ENCODE data around the gene TREML1.
"Not testable (repeated sequence)": the region's sequence is repeated elsewhere in the genome, so short reads cannot be mapped to it uniquely, and the experiment has no call there.

TREML1 gene, protein sequence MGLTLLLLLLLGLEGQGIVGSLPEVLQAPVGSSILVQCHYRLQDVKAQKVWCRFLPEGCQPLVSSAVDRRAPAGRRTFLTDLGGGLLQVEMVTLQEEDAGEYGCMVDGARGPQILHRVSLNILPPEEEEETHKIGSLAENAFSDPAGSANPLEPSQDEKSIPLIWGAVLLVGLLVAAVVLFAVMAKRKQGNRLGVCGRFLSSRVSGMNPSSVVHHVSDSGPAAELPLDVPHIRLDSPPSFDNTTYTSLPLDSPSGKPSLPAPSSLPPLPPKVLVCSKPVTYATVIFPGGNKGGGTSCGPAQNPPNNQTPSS

DNA sequence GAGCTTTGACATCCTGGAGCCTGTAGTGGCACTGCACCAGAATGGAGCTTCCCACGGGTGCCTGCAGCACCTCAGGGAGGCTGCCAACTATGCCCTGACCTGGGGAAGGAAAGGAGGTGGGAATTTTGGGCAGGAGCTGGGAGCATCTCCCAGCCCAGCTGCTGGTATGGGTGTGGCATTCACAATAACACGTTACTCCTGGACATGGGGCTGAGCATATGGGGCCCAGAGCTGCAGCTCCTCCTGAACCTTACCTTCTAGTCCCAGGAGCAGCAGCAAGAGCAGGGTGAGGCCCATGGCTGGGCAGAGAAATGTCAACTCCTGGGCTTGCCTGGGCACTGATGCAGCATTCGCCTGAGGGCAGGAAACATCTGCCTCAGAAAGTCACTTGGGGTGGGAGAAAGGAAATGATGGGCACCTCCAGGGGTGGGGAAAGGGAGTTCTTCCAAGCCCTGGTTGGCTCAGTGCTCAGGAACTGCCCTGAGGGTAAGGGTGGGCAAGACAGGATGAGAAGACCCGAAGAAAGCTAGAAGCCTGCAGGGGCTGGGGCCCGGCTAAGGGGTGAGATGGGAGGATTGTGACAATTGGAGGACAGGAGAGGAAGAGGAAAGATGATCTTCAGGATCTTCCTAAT is at the start of gene TREML1:
TREML1 (minus strand) TSS at position 356 of the 634 bp plus-strand sequence; CDS start at position 297, 59 bp downstream.
- DNase-seq = no peak

DNA sequence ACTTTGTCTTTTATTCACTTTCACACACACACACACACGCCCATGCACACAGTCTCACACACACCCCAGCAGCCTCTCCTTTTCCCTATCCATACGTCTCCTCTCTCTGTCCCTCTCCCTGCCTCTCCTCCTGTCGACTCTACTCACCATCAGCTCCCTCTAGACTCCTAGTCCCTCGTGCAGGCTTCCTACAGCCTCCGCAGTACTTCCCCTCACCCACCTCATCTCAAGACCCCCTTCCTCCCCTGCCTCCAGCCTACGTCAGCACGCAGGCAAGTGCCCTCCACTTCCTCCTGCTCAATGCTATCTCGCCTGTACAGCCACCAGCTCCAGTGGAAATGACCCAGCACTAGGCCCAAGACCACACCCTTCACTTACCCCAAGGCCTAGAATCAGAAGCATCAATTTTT is 47.6 kb upstream of the TREML1 start:
- DNase-seq = no peak

DNA sequence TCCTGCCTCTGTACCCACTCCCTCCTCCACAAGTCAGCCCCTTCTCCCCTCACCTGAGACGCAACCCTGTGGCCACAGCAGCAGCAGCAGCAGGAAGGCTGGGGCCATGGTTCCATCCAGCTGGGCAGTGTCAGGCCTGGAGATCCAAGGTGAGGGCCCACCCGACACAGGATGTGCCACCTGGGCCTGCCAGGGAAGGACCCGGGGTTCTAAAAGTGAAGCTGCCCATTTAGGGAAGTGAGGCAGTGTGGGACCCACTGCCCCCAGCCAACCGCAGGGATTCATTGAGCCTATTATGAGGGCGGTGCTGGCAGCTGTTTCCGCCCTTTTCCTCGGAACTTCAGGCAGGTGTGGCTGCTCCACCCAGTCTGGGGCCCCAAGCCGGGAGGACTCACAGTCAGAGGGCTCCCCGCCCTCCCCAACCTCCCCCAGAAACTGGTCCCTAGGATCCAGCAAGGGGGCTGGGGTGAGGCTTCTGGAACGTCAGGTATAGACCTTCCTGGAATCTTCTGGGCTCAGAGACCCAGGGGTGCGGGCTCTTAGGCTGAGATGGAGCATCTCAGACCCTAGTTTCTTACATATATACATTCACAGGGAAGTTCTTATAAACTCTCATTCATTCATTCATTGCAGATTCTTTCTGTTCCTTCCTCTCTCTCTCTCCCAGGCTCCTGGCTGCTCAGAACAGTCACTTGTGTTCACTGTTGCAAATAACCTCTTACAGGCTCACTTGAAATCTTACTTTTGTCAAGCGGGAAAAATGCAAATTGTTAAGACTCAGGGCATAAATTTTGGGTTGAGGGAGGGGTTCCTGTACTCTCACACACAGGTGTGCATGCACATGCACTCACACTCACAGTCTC is 47.0 kb upstream of the TREML1 start, which contains the start of gene TREML2:
TREML2 (minus strand) TSS at position 249 of the 863 bp plus-strand sequence; CDS start at position 108, 141 bp downstream.
- no peak for DNase-seq

DNA sequence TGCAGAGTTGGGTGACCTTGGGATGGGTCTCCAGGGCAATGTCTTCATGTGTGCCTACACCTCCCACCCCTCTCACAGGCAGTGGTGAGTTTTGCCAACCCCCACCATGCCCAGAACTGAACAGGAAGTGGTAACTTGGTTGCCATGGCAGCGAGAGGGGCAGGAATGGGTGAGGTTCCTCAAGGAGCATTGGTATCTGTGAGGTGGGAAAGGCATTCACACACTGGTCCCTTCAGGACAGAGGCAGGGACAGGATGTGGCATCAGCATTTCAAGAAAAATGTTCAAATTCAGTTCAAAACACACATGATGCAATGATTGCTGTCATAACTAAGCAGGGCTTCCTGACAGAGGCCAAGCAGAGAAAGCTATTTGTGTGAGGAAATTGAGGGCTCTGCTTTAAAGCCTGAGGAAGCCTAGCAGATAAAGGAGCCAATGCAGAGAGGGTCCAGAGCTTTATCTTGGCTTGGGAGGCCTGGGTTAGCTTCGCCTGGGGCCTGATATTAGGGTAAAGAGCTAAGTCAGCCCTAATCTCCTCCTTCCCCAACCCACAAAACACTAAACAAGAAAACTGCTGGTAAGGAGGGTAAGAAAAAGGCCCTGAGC is 46.3 kb upstream of the TREML1 start:
- no peak for DNase-seq

DNA sequence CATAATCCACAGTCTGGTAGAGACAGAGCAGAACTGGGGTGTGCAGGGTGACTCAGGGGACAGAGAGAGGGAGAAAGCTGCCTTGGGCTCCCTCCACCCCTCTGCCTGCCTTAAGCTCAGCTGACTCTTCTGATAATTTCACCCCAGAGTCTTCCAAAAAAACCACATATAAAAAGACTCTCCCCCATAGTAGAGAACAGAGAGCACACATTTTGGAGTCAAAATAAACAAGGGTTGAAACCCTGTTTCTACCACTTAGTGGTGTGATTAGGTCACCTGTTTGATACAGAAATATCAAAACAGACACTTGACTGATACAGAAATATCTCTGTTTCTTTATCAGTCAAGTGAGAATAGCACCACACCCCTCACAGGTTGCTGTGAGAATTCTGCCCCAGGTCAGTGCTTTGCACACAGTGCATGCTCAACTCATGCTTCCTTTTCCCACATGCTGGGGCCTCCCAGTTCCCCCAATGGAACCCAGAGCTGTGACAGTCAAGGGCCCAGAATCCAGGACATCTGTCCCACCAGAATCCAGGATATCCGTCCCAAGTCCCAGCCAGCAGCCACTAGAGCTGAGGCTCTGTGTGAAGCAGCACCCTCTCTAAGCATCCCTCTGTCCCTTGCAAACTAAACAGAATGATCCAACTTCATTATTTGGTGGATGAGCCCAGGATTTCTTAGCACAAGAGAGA is 45.6 kb upstream of the TREML1 start:
- DNase-seq = no peak

DNA sequence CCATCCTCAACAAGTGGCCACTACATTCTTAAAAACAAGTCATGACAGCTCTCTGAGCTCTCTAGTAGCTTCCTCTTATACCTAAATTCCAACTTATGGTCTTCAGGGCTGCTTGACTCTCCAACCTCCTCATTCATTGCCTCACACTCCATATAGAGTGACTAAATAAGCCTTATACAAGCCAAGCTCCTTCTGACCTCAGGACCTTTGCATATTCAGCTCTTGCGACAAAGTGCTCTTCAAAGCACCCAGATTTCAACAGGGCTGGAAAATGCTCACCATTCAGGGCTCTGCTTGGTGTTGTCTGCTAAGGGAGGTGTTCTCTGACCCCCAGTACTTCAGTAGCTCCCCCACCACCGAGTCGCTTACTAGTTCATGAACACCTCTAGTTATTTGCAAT is 43.1 kb upstream of the TREML1 start:
- DNase-seq = no peak

DNA sequence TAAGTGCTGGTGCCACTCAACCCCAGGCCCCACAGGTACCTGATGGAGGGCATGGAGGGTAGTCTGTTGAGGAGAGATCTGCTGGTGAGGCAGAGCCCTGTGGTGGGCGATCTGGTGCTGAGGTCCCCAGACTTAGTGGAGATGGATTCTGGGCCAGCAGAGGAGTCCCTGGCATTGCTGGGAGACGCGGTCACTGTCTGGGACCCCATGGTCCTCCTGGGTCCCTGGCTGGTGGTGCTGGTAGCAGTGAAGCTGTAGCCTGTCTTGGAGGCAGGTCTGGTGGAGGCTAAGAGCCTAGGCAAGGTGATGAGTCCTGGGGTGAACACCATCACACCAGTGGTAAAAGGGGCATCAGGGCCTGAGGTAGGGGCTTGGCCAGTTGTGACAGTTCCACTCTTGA is 40.2 kb upstream of the TREML1 start:
- DNase-seq = no peak

DNA sequence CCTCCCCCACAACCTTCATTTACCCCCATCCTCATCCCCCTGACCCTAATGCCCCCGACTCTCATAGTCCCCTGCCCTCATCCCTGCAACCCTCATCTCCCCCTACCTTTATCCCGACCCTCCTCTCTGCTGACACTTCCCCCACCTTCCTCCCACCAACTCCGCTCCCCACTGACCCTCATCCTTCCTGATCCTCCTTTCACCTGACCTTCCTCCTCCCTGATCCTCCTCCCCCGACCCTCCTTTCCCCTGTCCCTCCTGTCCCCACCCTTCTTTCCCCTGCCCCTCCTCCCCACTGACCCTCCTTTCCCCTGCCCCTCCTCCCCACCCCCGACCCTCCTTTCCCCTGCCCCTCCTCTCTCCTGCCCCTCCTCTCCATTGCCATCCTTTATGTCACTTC is 39.7 kb upstream of the TREML1 start:
- no peak for DNase-seq

DNA sequence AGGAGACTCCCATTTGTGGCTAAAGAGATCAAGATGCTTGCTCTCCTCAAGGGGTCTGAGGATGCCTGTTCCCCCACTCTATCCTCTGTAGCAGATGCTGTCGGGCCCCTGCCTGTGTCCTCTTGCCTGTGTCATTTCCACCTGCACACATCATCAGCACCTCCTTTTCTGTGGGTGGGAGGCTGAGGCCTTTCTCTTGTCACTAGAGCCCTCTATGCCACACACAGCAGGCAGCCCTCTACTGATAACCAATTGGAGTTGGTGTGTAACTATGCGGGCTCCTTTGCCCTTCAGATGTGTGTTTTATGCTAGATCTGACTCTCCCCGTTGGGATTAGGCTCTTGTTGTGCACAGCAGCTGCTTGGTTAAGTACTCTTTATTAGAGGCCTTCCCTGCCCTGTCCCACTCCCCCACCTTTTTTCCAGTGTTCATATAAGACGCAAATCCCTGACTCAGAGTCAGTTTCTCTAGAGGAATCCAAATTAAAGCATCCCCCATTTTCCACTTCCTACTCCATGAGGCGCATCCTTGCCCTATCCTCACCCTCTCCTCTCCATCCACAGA is 39.1 kb upstream of the TREML1 start:
- no peak for DNase-seq

DNA sequence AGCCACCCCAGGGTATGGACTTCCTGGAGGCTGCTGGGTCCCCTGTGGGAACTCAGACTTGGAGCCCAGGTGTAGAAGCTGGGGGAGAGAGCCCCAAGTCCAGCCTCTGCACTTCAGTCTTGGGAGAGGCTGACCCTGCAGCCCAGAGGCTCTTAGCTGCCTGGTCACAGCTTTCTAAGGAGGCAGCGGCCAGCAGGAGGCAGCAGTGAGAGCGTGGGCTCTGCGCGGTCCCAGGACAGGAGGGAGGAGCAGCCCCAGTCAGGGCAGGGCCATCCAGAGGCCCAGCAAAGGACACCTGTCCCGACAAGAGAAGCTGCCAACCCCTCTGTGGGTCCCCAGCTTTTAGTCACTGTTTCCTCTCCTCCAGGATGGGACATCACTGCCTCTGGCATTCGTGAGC is 37.4 kb upstream of the TREML1 start:
- no peak for DNase-seq

DNA sequence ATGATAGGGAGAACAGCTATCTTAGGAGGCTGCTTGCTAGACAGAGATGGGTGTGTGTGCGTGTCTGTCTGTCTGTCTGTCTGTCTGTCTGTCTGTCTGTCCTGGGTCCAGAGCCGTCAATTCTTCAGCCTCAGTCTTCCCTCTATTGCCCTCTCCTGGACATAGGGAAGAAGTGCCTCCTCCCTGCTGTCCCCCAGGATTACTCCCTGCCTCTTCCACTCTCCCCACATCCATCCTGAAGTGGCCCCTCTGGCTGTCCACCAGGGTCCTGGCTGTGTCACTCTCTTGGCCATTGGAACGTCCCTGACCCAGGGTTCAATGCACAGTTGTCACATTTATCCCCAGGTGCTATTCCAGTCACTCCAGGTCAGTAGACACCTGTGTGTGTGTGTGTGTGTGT is 36.6 kb upstream of the TREML1 start:
- no peak for DNase-seq

DNA sequence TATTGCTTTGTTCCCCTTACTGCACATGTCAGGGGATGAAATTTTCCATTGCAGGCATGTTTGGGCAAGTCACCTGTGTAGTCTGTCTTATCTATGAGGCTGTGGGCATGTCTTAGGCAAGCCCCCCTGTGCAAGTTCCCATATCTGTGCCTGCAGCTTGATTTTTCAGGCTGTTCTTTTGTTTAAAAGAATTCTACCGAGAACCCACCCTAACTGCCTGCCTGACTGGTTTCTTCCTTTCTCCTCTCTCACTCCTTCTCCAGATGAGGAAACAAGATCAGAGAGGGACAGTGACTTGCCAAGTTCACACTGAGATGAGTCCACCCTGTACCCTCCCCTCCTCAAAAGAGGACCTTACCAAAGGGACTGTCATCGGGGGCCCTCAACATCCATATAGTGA is 35.8 kb upstream of the TREML1 start:
- DNase-seq = no peak

DNA sequence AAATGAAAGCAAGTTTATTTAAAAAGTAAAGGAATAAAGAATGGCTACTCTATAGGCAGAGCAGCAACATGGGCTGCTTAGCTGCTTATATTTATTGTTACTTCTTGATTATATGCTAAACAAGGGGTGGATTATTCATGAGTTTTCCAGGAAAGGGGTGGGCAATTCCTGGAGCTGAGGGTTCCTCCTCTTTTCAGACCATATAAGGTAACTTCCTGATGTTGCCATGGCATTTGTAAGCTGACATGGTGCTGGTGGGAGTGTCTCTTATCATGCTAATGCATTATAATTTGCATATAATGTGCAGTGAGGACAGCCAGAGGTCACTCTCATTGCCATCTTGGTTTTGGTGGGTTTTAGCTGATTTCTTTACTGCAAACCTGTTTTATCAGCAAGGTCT is 34.9 kb upstream of the TREML1 start:
- DNase-seq = not testable (repeated sequence)

DNA sequence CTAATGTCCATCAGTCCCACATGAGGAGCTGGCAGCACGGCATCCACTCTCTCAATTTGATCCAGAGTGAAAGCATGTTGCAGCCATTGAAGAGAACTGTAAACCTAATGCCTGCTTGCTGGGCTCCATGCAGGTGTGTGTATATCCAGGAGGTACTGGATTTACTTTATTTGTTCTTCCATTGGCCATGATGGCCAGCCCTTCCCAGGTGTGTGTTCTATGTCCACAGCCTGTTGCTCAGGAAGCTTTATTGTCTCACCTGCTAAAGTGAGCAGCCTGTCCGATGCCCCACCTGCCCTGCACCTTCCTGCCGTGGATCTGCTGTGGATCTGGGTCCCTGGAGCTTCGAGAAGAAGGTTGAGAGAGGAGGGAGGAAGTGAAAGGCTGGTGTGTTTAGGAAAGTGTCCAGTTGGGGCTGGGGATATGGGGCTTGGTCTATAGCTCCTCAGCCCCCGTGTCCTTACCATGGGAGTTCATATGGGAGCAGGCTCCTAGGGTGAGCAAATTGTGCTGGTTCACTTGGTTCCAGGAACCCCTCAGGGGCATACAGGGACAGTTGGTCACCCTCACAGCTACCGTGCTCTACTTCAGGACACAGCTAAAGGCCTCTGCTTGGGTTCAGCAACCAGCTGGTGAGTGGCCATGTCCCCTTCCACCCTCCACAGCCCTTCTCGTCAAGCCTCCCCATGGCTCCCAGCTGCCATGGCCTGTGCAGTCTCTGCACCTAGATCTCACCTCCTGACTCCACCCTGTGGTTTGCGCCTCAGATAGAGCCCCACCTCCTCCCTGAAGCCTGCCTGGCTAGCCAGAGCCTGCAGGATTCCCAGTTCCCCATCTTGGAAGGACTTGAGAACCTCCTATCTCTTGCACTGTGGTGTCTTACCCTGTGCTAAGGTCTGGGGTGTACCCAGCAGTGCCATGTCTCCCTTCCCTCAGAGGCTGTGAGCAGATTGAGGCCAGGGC is 34.1 kb upstream of the TREML1 start:
- no peak for DNase-seq

DNA sequence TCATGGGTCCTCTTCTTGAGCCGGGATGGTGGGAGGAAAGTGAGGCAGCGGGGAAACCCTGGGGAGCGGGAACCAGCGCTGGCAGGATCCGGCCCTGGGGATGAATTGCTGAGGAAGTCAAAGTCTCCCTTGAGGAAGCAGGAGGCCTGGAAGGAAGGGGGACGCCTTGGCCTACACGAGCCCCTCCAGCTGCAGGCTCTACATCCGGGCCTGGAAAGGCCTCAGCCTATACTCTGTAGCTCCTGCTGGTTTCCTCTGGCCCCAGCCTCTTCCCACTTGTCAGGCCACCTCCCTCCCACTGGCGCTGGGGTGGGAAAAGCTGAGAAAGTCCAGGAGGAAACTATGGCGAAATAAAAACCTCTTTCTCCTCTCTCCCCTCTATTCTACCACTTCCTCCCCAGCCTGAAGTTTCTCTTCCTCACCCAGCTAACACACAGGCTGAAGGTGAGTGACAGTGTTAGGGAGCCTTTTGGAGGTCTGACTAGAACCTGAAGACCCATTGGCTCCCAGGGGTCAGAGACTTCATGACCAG is 31.9 kb upstream of the TREML1 start:
- DNase-seq = no peak

DNA sequence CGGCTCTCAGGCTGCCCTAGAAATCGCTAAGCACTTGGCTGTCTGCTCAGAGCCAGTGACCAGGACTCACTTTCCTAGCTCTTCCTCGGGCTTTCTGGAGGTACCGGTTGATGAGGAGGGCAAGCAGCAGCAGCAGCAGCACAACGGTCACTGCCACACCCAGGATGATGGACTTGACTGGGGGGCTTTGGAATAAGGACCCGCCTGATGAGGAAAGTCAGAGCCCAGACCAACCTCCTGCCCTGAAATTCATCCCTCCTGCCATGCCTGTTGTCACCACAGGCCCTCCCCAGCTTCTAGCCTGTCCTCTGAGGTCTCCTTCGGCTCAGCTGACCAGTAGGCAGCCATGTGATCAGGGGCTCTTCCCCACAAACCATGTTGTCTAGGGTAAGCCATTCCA is 30.6 kb upstream of the TREML1 start:
- DNase-seq = no peak

DNA sequence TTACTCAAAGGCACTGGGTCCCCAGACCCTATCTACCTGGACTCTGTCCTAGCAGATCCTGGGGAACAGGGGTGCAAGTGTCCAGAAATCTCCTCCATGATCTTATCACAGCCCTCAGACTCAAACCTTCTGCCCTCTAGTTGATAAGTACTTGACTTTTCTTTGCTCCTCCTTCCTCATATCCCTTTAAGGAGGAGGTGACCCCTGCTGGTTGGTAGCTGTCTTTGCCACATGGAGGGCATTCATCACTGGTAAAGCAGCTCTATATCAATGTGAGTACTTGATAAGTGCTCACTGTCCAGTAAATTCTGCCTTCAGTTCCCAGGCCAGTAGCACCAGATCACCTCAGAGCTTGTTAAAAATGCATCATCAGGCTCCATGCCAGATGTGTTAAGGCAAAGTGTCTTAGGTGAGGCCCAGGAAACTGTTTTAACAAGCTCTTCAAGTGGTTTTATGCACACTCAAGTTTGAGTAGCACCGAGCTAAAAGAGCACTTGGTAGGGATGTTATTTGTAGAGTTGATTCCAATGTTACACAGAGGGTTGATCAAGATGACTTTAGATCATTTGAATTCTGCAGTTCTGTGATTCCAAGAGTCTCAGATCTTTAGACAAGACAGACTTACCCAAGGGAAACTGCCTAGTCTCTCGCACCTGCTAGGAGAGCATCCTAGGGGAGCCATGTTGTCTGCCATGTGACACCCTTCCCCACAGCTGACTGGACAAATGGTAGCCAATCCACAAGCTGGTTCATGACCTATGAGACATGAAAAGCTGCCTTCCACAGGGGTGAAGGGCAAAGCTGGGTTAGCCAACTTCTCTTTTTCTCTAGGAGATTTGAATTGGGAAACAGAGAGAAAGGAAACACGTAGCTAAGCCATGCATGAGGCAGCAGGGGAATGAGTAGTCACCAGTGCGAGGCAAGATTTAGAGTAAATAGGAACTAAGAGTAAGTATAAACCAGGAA is 28.2 kb upstream of the TREML1 start:
- DNase-seq = peak; percentile 33

DNA sequence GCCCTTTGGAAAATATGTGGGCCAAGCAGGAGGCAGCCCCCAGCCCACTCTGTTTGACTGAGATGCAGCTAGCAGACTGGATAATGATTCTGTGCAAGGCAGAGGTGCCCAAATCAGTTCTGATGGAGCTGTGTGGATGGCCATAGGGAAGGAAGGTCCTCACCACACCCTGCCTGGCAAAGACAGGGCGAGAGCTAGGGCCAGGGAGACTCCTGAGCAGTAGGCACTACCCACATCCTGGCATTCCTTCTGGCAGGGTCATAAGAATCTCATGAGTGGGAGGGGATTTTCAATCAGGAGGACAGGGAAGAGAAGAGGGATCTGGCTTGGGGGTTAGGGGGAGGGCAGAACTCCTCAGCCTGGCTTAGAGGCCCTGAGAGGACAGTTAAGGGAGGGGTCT is 27.4 kb upstream of the TREML1 start:
- DNase-seq = no peak

DNA sequence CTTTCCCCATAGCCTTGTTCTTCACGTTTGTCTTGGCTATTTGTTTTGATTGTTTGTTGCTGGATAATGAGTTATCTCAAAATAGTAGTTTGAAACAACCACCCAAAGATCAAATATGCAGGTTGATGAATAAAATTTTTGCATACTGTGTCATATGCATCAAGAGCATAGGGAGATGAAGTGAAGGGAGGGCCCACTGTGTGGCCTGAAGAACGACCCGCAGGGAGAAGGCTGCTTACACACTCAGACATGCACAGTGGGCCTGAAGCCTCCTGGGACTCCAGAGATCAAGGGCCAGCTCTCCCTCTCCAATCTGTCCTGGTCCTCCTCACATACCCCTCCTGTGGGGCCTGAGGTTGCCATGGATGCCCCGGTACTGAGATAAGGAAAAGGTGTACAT is 25.0 kb upstream of the TREML1 start:
- DNase-seq = no peak

DNA sequence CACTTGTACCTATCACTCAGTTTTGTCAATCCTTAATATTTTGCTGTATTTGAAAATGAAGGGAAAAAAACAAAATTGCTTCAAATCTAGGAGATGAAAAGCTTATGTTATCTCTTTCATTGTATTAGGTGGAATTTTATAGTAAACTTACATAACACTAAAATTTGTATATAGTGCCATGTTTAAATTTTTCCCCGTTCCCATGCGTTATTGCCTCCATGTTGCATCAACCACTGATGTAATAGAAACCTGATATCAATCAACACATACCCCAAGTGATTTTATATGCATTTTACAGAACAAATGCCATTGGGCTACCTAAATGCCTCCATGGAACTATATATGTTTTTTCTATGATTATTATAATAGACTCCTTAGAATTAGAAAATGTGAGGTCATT is 23.5 kb upstream of the TREML1 start:
- no peak for DNase-seq
